MM.1S (cell line): ENCODE results near the gene PNMA8C.

ENCODE experiments used
- DNase-seq: peaks from one replicate; pipeline ENCODE4 v3.0.0-alpha.2; 2015
- H2AFZ ChIP-seq: fragments of 300-600 bp; sonication (generic); 2 replicates; pipeline ENCODE4 v1.6.0; 2016; ENCODE audit warnings: antibody characterized with exemption, low read length
- H3F3A ChIP-seq: fragments of 300-600 bp; sonication (generic); 2 replicates; pipeline ENCODE4 v1.6.1; 2016; ENCODE audit warnings: mild to moderate bottlenecking, antibody characterized with exemption, low read length, moderate library complexity, mixed read lengths; ENCODE audit not compliant: insufficient read depth
- H3K27ac ChIP-seq: fragments of 300-600 bp; sonication (generic); 2 replicates; pipeline ENCODE4 v1.5.1; 2016; ENCODE audit warnings: mild to moderate bottlenecking, low read length
- H3K27me3 ChIP-seq: fragments of 300-600 bp; sonication (generic); replicated peaks from 2 replicates; pipeline ENCODE4 v1.6.0; 2016; ENCODE audit warnings: low read length; ENCODE audit not compliant: insufficient read depth
- H3K36me3 ChIP-seq: fragments of 300-600 bp; sonication (generic); replicated peaks from 2 replicates; pipeline ENCODE4 v1.6.1; 2016; ENCODE audit warnings: mild to moderate bottlenecking, low read length, mixed read lengths; ENCODE audit not compliant: insufficient read depth
- H3K4me1 ChIP-seq: fragments of 300-600 bp; sonication (generic); 2 replicates; pipeline ENCODE4 v1.6.1; 2016; ENCODE audit warnings: low read length, mixed read lengths
- H3K4me2 ChIP-seq: fragments of 300-600 bp; sonication (generic); 2 replicates; pipeline ENCODE4 v1.6.0; 2016; ENCODE audit warnings: low read depth, low read length
- H3K4me3 ChIP-seq: fragments of 300-600 bp; sonication (generic); 2 replicates; pipeline ENCODE4 v1.5.1; 2016; ENCODE audit warnings: low read length, mixed read lengths
- H3K79me2 ChIP-seq: fragments of 300-600 bp; sonication (generic); 2 replicates; pipeline ENCODE4 v1.6.1; 2016; ENCODE audit warnings: mixed run types, low read length, mixed read lengths
- H3K9ac ChIP-seq: fragments of 300-600 bp; sonication (generic); 2 replicates; pipeline ENCODE4 v1.6.1; 2016; ENCODE audit warnings: low read length, mixed read lengths
- H3K9me2 ChIP-seq: fragments of 300-600 bp; sonication (generic); replicated peaks from 2 replicates; pipeline ENCODE4 v1.6.1; 2016; ENCODE audit warnings: mild to moderate bottlenecking, low read length, mixed read lengths; ENCODE audit not compliant: insufficient read depth
- H3K9me3 ChIP-seq: fragments of 300-600 bp; sonication (generic); replicated peaks from 2 replicates; pipeline ENCODE4 v1.6.1; 2016; ENCODE audit warnings: mild to moderate bottlenecking, low read length, mixed read lengths; ENCODE audit not compliant: insufficient read depth
- H4K20me1 ChIP-seq: fragments of 300-600 bp; sonication (generic); 2 replicates; pipeline ENCODE4 v1.6.1; 2016; ENCODE audit warnings: mild to moderate bottlenecking, low read length, moderate library complexity, mixed read lengths; ENCODE audit not compliant: insufficient read depth
- CTCF ChIP-seq: fragments of 300-600 bp; sonication (generic); IDR thresholded peaks from 2 replicates; pipeline ENCODE4 v1.5.1; 2016; ENCODE audit warnings: antibody characterized with exemption, low read length, mixed read lengths
- EZH2 ChIP-seq: fragments of 300-600 bp; sonication (generic); optimal IDR thresholded peaks from 2 replicates; pipeline ENCODE3; 2017; ENCODE audit warnings: low read depth, mild to moderate bottlenecking, antibody characterized with exemption, low read length, mixed read lengths
- EZH2phosphoT487 ChIP-seq: fragments of 300-600 bp; sonication (generic); IDR thresholded peaks from 2 replicates; pipeline ENCODE4 v1.6.1; 2018; ENCODE audit warnings: antibody characterized with exemption, low read length

Gene PNMA8C

DNA sequence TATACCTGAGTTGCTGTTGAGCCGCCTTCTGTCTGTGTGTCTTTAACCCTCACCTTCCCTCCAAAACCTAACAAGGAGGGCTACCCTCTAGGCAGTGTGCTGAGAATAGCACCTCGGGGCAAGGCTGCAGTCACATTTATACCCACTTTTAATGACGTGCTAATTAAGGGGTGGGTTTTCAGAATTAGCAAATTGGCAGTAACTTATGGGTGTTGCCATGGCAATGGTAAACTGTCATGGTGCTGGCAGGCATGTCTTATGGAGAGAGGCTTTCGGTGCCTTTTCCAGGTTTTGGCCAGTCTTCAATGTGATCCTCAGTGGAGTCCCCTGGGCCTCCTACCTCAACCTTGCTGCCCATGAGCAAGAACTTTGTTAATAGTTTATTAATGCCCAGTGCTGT, 43.9 kb upstream of the PNMA8C start:
- peaks cover 89% of the 10 kb centered on the region for H3K27me3 ChIP-seq
- no peak overlapping the region for H3K27ac ChIP-seq
- H3K36me3 ChIP-seq = no peaks in the 10 kb centered on the region
- H3K79me2 ChIP-seq = no peaks in the 10 kb centered on the region
- H3K9me2 ChIP-seq = no peaks in the 10 kb centered on the region
- H4K20me1 ChIP-seq = no peaks in the 10 kb centered on the region
- no peak overlapping the region for H3K9ac ChIP-seq
- no peak for DNase-seq
- TF ChIP-seq EZH2phosphoT487 = no peak
- no peak for TF ChIP-seq CTCF
- no peak for TF ChIP-seq EZH2
- H3F3A ChIP-seq = no peaks in the 10 kb centered on the region
- H3K4me2 ChIP-seq = no peak overlapping the region
- H3K4me1 ChIP-seq = no peaks in the 10 kb centered on the region
- no peak overlapping the region for H2AFZ ChIP-seq
- no peaks in the 10 kb centered on the region for H3K9me3 ChIP-seq
- H3K4me3 ChIP-seq = no peak overlapping the region

DNA sequence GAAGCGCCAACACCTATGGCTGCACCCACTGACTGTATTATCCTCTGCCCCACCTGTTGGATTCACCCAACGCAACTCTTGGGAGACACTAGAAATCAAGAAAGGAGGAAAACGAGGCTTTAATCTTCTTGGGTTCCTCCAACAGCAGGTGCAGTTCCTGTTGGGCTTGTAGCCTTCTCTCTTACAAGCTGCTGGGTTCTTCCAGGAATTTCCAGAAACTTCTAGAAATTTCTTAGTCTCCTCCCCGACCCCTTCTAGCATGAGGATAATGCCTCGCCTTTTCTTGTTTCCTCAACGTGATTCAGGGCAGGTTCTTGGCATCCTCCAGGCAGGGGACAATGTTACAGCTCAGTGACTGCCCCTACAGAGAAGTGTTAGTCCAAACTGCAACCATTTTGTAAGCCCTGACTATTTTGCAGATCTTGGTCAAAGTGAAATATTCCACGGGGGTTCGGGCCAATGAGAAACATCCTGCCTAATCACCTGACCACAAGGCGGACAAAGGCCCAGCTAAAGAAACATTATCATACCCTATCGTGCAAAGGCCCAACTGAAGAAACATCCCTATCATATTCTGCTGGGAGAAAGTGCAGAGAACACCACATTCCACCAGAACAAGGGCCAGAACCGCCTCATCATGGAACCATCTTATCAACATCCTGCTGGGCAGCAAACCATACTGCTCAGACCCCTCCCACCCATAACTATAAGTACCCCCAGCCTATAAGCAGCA, 43.2 kb upstream of the PNMA8C start:
- Histone ChIP-seq H4K20me1 (no peaks in the 10 kb centered on the region), H3K4me3 (no peak overlapping the region), H3K9me2 (no peaks in the 10 kb centered on the region), H3K4me1 (no peaks in the 10 kb centered on the region), H2AFZ (no peak overlapping the region), H3F3A (no peaks in the 10 kb centered on the region), H3K27me3 (peaks cover 95% of the 10 kb centered on the region), H3K27ac (no peak overlapping the region), H3K36me3 (no peaks in the 10 kb centered on the region), H3K9ac (no peak overlapping the region), H3K4me2 (no peak overlapping the region), H3K9me3 (no peaks in the 10 kb centered on the region), H3K79me2 (no peaks in the 10 kb centered on the region)
- TF ChIP-seq EZH2phosphoT487 (no peak), CTCF (no peak), EZH2 (no peak)
- no peak for DNase-seq

- H2AFZ ChIP-seq = no peak within 1 kb of the TSS
- no peak within 1 kb of the TSS for H3K9ac ChIP-seq
- peaks cover 96% of the 10 kb centered on the region for H3K27me3 ChIP-seq
- TF ChIP-seq EZH2phosphoT487 (no peak), CTCF (no peak), EZH2 (no peak)
- no peak within 1 kb of the TSS for H3K27ac ChIP-seq
- no peak for DNase-seq
- H3K4me1 ChIP-seq = no peaks in the 10 kb centered on the region
- no peak within 1 kb of the TSS for H3K4me3 ChIP-seq
- no peak within 1 kb of the TSS for H3K4me2 ChIP-seq
- no peaks in the 10 kb centered on the region for H4K20me1 ChIP-seq
- no peaks in the 10 kb centered on the region for H3F3A ChIP-seq
- no peaks in the 10 kb centered on the region for H3K9me3 ChIP-seq
- no peaks in the 10 kb centered on the region for H3K79me2 ChIP-seq
- no peaks in the 10 kb centered on the region for H3K36me3 ChIP-seq
- no peaks in the 10 kb centered on the region for H3K9me2 ChIP-seq
Measured at GRCh38 chr19:46471116-46471733, 42.5 kb upstream of the PNMA8C start, which contains the start of gene PNMA8A. PNMA8A (minus strand) TSS chr19:46471563; CDS start chr19:46471035, 528 bp downstream.
